NAMALWA (cell line): ENCODE measurements around the gene MLEC.
"Not testable (repeated sequence)": the region's sequence is repeated elsewhere in the genome, so short reads cannot be mapped to it uniquely, and the experiment has no call there.

Source experiments
- DNase-seq: peaks from one replicate; pipeline ENCODE4 v3.0.0-alpha.2; 2015; ENCODE audit warnings: low spot score

The MLEC gene

GRCh38 chr12:120721866-120722265 lies 34.9 kb downstream of the MLEC start:
- DNase-seq: no peak

GRCh38 chr12:120722784-120723183 lies 35.8 kb downstream of the MLEC start:
- no peak for DNase-seq

- no peak for DNase-seq
Observed at GRCh38 chr12:120724720-120725119, 37.8 kb downstream of the MLEC start.

- DNase-seq: no peak
Observed at GRCh38 chr12:120725151-120725658, 38.3 kb downstream of the MLEC start.

GRCh38 chr12:120725659-120726509 lies 38.9 kb downstream of the MLEC start, which contains the start of gene ACADS:
Gene ACADS (plus strand): TSS chr12:120725826. CDS start chr12:120725886, 60 bp downstream.
- DNase-seq: peak; percentile 87

- no peak for DNase-seq
Observed at GRCh38 chr12:120726510-120726793, 39.5 kb downstream of the MLEC start.

- no peak for DNase-seq
Observed at GRCh38 chr12:120726961-120727360, 40.0 kb downstream of the MLEC start.

- not testable (repeated sequence) for DNase-seq
Observed at GRCh38 chr12:120732198-120732597, 45.2 kb downstream of the MLEC start.

- no peak for DNase-seq
Observed at GRCh38 chr12:120733574-120733973, 46.6 kb downstream of the MLEC start.

GRCh38 chr12:120734210-120734609 lies 47.3 kb downstream of the MLEC start:
- DNase-seq: no peak

GRCh38 chr12:120735181-120735580 lies 48.2 kb downstream of the MLEC start:
- no peak for DNase-seq

GRCh38 chr12:120736404-120737331 lies 49.7 kb downstream of the MLEC start:
- no peak for DNase-seq

- peak; percentile 34 for DNase-seq
Observed at GRCh38 chr12:120737557-120738251, 50.8 kb downstream of the MLEC start.

GRCh38 chr12:120738252-120739030 lies 51.5 kb downstream of the MLEC start:
- no peak for DNase-seq

GRCh38 chr12:120739031-120739762 lies 52.2 kb downstream of the MLEC start:
- DNase-seq: peak; percentile 27

GRCh38 chr12:120739821-120740613 lies 53.1 kb downstream of the MLEC start:
- no peak for DNase-seq

- DNase-seq: no peak
Observed at GRCh38 chr12:120740871-120741270, 53.9 kb downstream of the MLEC start.

- DNase-seq: no peak
Observed at GRCh38 chr12:120741476-120742421, 54.8 kb downstream of the MLEC start.
